NCI-H1048 (cell line): ENCODE data around the gene TTLL3.
"Not testable (repeated sequence)": the region's sequence is repeated elsewhere in the genome, so short reads cannot be mapped to it uniquely, and the experiment has no call there.

Experiments
- DNase-seq: peaks from one replicate; lab custom pipeline; 2025; lab: John Stamatoyannopoulos, UW

Gene TTLL3

GRCh38 chr3:9843715-9844438, 33.8 kb downstream of the TTLL3 start, which contains the start of gene RPUSD3:
Gene RPUSD3 (minus strand): TSS chr3:9844008. CDS start chr3:9843990, 18 bp downstream.
- peak; percentile 88 for DNase-seq

- no peak for DNase-seq
These were observed 36.2 kb downstream of the TTLL3 start for GRCh38 chr3:9846231-9846630.

- no peak for DNase-seq
These were observed 36.9 kb downstream of the TTLL3 start for GRCh38 chr3:9846931-9847488.

GRCh38 chr3:9847870-9848269, 37.8 kb downstream of the TTLL3 start:
- not testable (repeated sequence) for DNase-seq

- not testable (repeated sequence) for DNase-seq
These were observed 38.8 kb downstream of the TTLL3 start for GRCh38 chr3:9848860-9849259.

- not testable (repeated sequence) for DNase-seq
These were observed 41.3 kb downstream of the TTLL3 start for GRCh38 chr3:9851383-9851782.

- not testable (repeated sequence) for DNase-seq
These were observed 41.9 kb downstream of the TTLL3 start for GRCh38 chr3:9851926-9852325.

- no peak for DNase-seq
These were observed 42.5 kb downstream of the TTLL3 start for GRCh38 chr3:9852528-9852927.

- not testable (repeated sequence) for DNase-seq
These were observed 44.4 kb downstream of the TTLL3 start for GRCh38 chr3:9854291-9854940.

- no peak for DNase-seq
These were observed 45.5 kb downstream of the TTLL3 start for GRCh38 chr3:9855594-9855993.

- DNase-seq: no peak
These were observed 49.5 kb downstream of the TTLL3 start for GRCh38 chr3:9859530-9860025.

GRCh38 chr3:9861201-9861600, 51.1 kb downstream of the TTLL3 start:
- DNase-seq: no peak

GRCh38 chr3:9861626-9862130, 51.6 kb downstream of the TTLL3 start:
- DNase-seq: no peak

- no peak for DNase-seq
These were observed 52.5 kb downstream of the TTLL3 start for GRCh38 chr3:9862391-9863057.

- DNase-seq: no peak
These were observed 53.2 kb downstream of the TTLL3 start for GRCh38 chr3:9863058-9863772.

- DNase-seq: no peak
These were observed 54.3 kb downstream of the TTLL3 start for GRCh38 chr3:9864200-9864927.

- not testable (repeated sequence) for DNase-seq
These were observed 55.1 kb downstream of the TTLL3 start for GRCh38 chr3:9865125-9865637.

GRCh38 chr3:9866639-9867038, 56.6 kb downstream of the TTLL3 start:
- DNase-seq: no peak

- DNase-seq: no peak
These were observed 57.0 kb downstream of the TTLL3 start for GRCh38 chr3:9867106-9867505.

- no peak for DNase-seq
These were observed 59.9 kb downstream of the TTLL3 start for GRCh38 chr3:9869955-9870354.

- DNase-seq: no peak
These were observed 60.9 kb downstream of the TTLL3 start for GRCh38 chr3:9870978-9871377.
